CD14-positive monocyte (primary cell): ENCODE results near the gene CCDC88C. TPM values are rescaled to one million over a fixed set of nuclear protein-coding genes. Genes with fewer than 3 reads are reported as not detected.
A peak's percentile ranks its signal among the peaks of the same experiment; 100 is the strongest.

Experiments used
- DNase-seq, 3 donors: peaks; one replicate each; pipeline ENCODE4 v3.0.0-alpha.2; 2011 to 2022
- H2AFZ ChIP-seq: 2 replicates; pipeline ENCODE4 v1.6.0; 2012; ENCODE audit warnings: mild to moderate bottlenecking, low read depth, low read length, inconsistent platforms; ENCODE audit not compliant: insufficient read depth, poor library complexity, severe bottlenecking
- H3K27ac ChIP-seq, 2 donors: 1 replicate in 1 of 2; 2 replicates in 1 of 2; pipeline ENCODE4 v1.5.1; 2012 to 2013; ENCODE audit warnings: low read length in 2 of 2, control low read depth in 1 of 2, inconsistent platforms in 1 of 2, low read depth in 1 of 2, mild to moderate bottlenecking in 1 of 2
- H3K27me3 ChIP-seq, 2 donors: one replicate each; pipeline versions ENCODE4 v1.6.0 to v1.6.1; 2011 to 2013; ENCODE audit warnings: low read length in 2 of 2; ENCODE audit not compliant: control insufficient read depth in 2 of 2, insufficient read depth in 2 of 2
- H3K36me3 ChIP-seq, 2 donors: replicated peaks in 1 of 2; 1 replicate in 1 of 2; 2 replicates in 1 of 2; pipeline versions ENCODE4 v1.5.1 to v1.6.1; 2012 to 2013; ENCODE audit warnings: low read length in 2 of 2, control low read depth in 1 of 2, inconsistent platforms in 1 of 2, mild to moderate bottlenecking in 1 of 2; ENCODE audit not compliant: insufficient read depth in 2 of 2, control insufficient read depth in 1 of 2
- H3K4me1 ChIP-seq, 2 donors: 1 replicate in 1 of 2; 2 replicates in 1 of 2; pipeline versions ENCODE4 v1.5.1 to v1.6.1; 2012 to 2013; ENCODE audit warnings: low read length in 2 of 2, control low read depth in 1 of 2, inconsistent platforms in 1 of 2, mild to moderate bottlenecking in 1 of 2, moderate library complexity in 1 of 2; ENCODE audit not compliant: insufficient read depth in 2 of 2, control insufficient read depth in 1 of 2
- H3K4me2 ChIP-seq: replicated peaks from 2 replicates; pipeline ENCODE3; 2012; ENCODE audit warnings: low read length, moderate library complexity, mild to moderate bottlenecking; ENCODE audit not compliant: poor library complexity, severe bottlenecking; ENCODE audit errors: extremely low read depth
- H3K4me3 ChIP-seq, 3 experiments: fragments of 200-600 bp in 1 of 3; sonication (generic) in 1 of 3; replicated peaks in 1 of 3; 1 replicate in 2 of 3; 2 replicates in 1 of 3; pipeline ENCODE4 v1.5.1; 2011 to 2013; ENCODE audit warnings: low read length in 3 of 3, mild to moderate bottlenecking in 3 of 3, control low read depth in 2 of 3, low read depth in 2 of 3, inconsistent platforms in 1 of 3, moderate library complexity in 1 of 3
- H3K79me2 ChIP-seq: 2 replicates; pipeline ENCODE4 v1.6.0; 2012; ENCODE audit warnings: mild to moderate bottlenecking, control low read depth, inconsistent platforms, low read length, moderate library complexity; ENCODE audit not compliant: insufficient read depth
- H3K9ac ChIP-seq: 2 replicates; pipeline ENCODE4 v1.6.0; 2017; ENCODE audit warnings: low read length, mild to moderate bottlenecking; ENCODE audit not compliant: insufficient read depth, poor library complexity, severe bottlenecking
- H3K9me3 ChIP-seq, 2 donors: replicated peaks in 1 of 2; 1 replicate in 1 of 2; 2 replicates in 1 of 2; pipeline versions ENCODE4 v1.5.1 to v1.6.1; 2012 to 2013; ENCODE audit warnings: low read length in 2 of 2, control low read depth in 1 of 2; ENCODE audit not compliant: control insufficient read depth in 1 of 2, insufficient read depth in 1 of 2
- H4K20me1 ChIP-seq: 2 replicates; pipeline ENCODE4 v1.6.0; 2012; ENCODE audit warnings: mild to moderate bottlenecking, low read length, control low read depth, moderate library complexity; ENCODE audit not compliant: insufficient read depth
- H3K27ac Mint-ChIP-seq, 7 donors: one replicate each; pipeline ENCODE4 v1.8.0; 2020; ENCODE audit warnings: mild to moderate bottlenecking in 7 of 7, mixed read lengths in 7 of 7, moderate library complexity in 6 of 7, inconsistent platforms in 2 of 7
- H3K27me3 Mint-ChIP-seq, 3 donors: one replicate each; pipeline ENCODE4 v1.8.0; 2021 to 2022; ENCODE audit warnings: low read depth in 3 of 3, mild to moderate bottlenecking in 3 of 3, mixed read lengths in 3 of 3, moderate library complexity in 3 of 3, inconsistent platforms in 1 of 3
- H3K36me3 Mint-ChIP-seq, 2 donors: one replicate each; pipeline ENCODE4 v1.8.0; 2020; ENCODE audit warnings: mixed read lengths in 2 of 2, inconsistent platforms in 1 of 2, mild to moderate bottlenecking in 1 of 2
- H3K4me1 Mint-ChIP-seq: one replicate; pipeline ENCODE4 v1.8.0; 2020; ENCODE audit warnings: mild to moderate bottlenecking, mixed read lengths
- H3K4me3 Mint-ChIP-seq, 2 donors: one replicate each; pipeline ENCODE4 v1.8.0; 2020; ENCODE audit warnings: mild to moderate bottlenecking in 2 of 2, mixed read lengths in 2 of 2, moderate library complexity in 1 of 2
- H3K9me3 Mint-ChIP-seq, 7 donors: one replicate each; pipeline ENCODE4 v1.8.0; 2020 to 2022; ENCODE audit warnings: mixed read lengths in 7 of 7, mild to moderate bottlenecking in 6 of 7, moderate library complexity in 6 of 7, inconsistent platforms in 2 of 7
- CTCF ChIP-seq: fragments of 200-600 bp; IDR thresholded peaks from one replicate; pipeline ENCODE4 v1.8.0; 2022; ENCODE audit warnings: antibody characterized with exemption, mild to moderate bottlenecking
- WGBS: methylation state at CpG from one replicate; pipeline ENCODE4 v1.1.5; 2013; ENCODE audit warnings: missing lambda C conversion rate; ENCODE audit not compliant: insufficient coverage; 5-methylcytosine and 5-hydroxymethylcytosine counted together
- intact Hi-C, 2 donors: fragments of 100-400 bp; cut with micrococcal nuclease; formaldehyde crosslinking; loops; one replicate each; pipeline versions ENCODE4 v1.15.0 to v1.15.1; 2023
- polyA plus RNA-seq, 3 donors: library from polyadenylated mRNA; depleted of rRNA in 1 of 3; unstranded in 2 of 3; stranded (reverse) in 1 of 3; fragments of 300-500 nt in 2 of 3; fragments of >200 nt in 1 of 3; fragmentation: Illumina TruSeq in 2 of 3; gene quantifications; 1 replicate in 2 of 3; 2 replicates in 1 of 3; pipeline ENCODE4 v1.2.3, GENCODE V29; 2012 to 2021

CCDC88C gene
- polyA plus RNA-seq, 3 donors: 11.6 to 69.7 (median 12.3) TPM

- Histone ChIP-seq H3K36me3 (peaks cover 99 to 100% of the 10 kb centered on the region in 2 donors), H3K9me3 (no peaks in the 10 kb centered on the region), H3K79me2 (no peaks in the 10 kb centered on the region), H2AFZ (no peak overlapping the region), H3K4me1 (no peaks in the 10 kb centered on the region), H3K4me2 (no peak overlapping the region), H3K27me3 (no peaks in the 10 kb centered on the region), H3K27ac (no peak overlapping the region), H4K20me1 (peaks cover 81% of the 10 kb centered on the region), H3K9ac (no peak overlapping the region), H3K4me3 (no peak overlapping the region)
- H3K27ac Mint-ChIP-seq: peak overlapping the region in 1 of 7 donors; percentile 18
- H3K4me1 Mint-ChIP-seq: no peaks in the 10 kb centered on the region
- H3K27me3 Mint-ChIP-seq: no peaks in the 10 kb centered on the region
- no peak for TF ChIP-seq CTCF
- peaks cover 97 to 99% of the 10 kb centered on the region in 2 donors for H3K36me3 Mint-ChIP-seq
- intact Hi-C loops: no loop called here
- WGBS: 98% methylated on average over 15 of the region's 16 CpGs
- no peak for DNase-seq
- peaks cover 0 to 5% (median 0%) of the 10 kb centered on the region in 7 donors for H3K9me3 Mint-ChIP-seq
- H3K4me3 Mint-ChIP-seq: no peak overlapping the region
Measured at GRCh38 chr14:91297081-91297711, 120.4 kb downstream of the CCDC88C start.

GRCh38 chr14:91295851-91296796, 121.5 kb downstream of the CCDC88C start:
- Histone ChIP-seq H3K27me3 (no peaks in the 10 kb centered on the region), H3K27ac (no peak overlapping the region), H3K9me3 (no peaks in the 10 kb centered on the region), H3K4me2 (no peak overlapping the region), H3K9ac (no peak overlapping the region), H3K4me3 (no peak overlapping the region), H4K20me1 (peaks cover 82% of the 10 kb centered on the region), H3K4me1 (no peaks in the 10 kb centered on the region), H3K79me2 (no peaks in the 10 kb centered on the region), H2AFZ (no peak overlapping the region), H3K36me3 (peaks cover 99 to 100% of the 10 kb centered on the region in 2 donors)
- 96% methylated on average over 15 of the region's 23 CpGs for WGBS
- no peak for DNase-seq
- H3K27ac Mint-ChIP-seq: peak overlapping the region in 4 of 7 donors; percentile 1 to 41 (median 12)
- intact Hi-C loops: no loop called here
- TF ChIP-seq CTCF: no peak
- H3K36me3 Mint-ChIP-seq: peaks cover 96 to 99% of the 10 kb centered on the region in 2 donors
- no peaks in the 10 kb centered on the region for H3K27me3 Mint-ChIP-seq
- peaks cover 0 to 5% (median 0%) of the 10 kb centered on the region in 7 donors for H3K9me3 Mint-ChIP-seq
- H3K4me1 Mint-ChIP-seq: no peaks in the 10 kb centered on the region
- H3K4me3 Mint-ChIP-seq: no peak overlapping the region
